ENCODE results near the gene EFCAB6. TPM values are rescaled to one million over a fixed set of nuclear protein-coding genes. Genes with fewer than 3 reads are reported as not detected.

EFCAB6 gene
- total RNA-seq, 4 donors from 2014 or later: 0.68 to 3.7 (median 0.80) TPM; not detected in 1

GRCh38 chr22:43830931-43831560 lies 18.9 kb upstream of the EFCAB6 start:
- no peak for DNase-seq
- H3K9me3 ChIP-seq: no peaks in the 10 kb centered on the region
- no peak for TF ChIP-seq EP300 (IDR thresholded peaks at IDR 0.05; ENCODE audit: low read depth)
- no peak for TF ChIP-seq CTCF (IDR thresholded peaks at IDR 0.05)
- no peak for TF ChIP-seq POLR2A (IDR thresholded peaks at IDR 0.05)
- no peak for TF ChIP-seq POLR2AphosphoS5 (IDR thresholded peaks at IDR 0.05)
- in situ Hi-C loops (cut with MboI; ENCODE audit: low pct_ligation_motif_present in 1 of 4, low pct_unique_long_range_greater_than_20kb in 1 of 4, low sequenced_read_pairs in 3 of 4) (loop anchor here in 1 of 4 donors (25.0 kb wide), 1 partner anchor 106 kb away; no protein-coding TSS in a partner anchor), intact Hi-C loops (cut with DNase I; ENCODE audit: low total_unique reads) (no loop called here)
- WGBS, 2 donors (ENCODE audit: low coverage in 1 of 2): 70% methylated on average over 12 of the region's 12 CpGs; no CpG with 5 or more reads in 1 of the 2 donors
- no peak overlapping the region for H3K27ac ChIP-seq
- H3K4me3 ChIP-seq: no peak overlapping the region
- peaks cover 0 to 8% (median 2%) of the 10 kb centered on the region in 4 donors for H3K4me1 ChIP-seq
- H3K27me3 ChIP-seq: no peaks in the 10 kb centered on the region
- H3K36me3 ChIP-seq: no peaks in the 10 kb centered on the region

GRCh38 chr22:43829904-43830851 lies 18.1 kb upstream of the EFCAB6 start:
- Histone ChIP-seq H3K4me3 (no peak overlapping the region), H3K27me3 (no peaks in the 10 kb centered on the region), H3K27ac (peak overlapping the region in 1 of 4 donors; percentile 12), H3K9me3 (no peaks in the 10 kb centered on the region), H3K36me3 (no peaks in the 10 kb centered on the region), H3K4me1 (peaks cover 0 to 9% (median 2%) of the 10 kb centered on the region in 4 donors)
- TF ChIP-seq CTCF (IDR thresholded peaks at IDR 0.05): no peak
- intact Hi-C loops (cut with DNase I; ENCODE audit: low total_unique reads): loop anchor here (10.0 kb wide), 1 partner anchor 445 kb away; no protein-coding TSS in a partner anchor
- DNase-seq: no peak
- WGBS, 2 donors (ENCODE audit: low coverage in 1 of 2): 65% methylated on average over 33 of the region's 33 CpGs; no CpG with 5 or more reads in 1 of the 2 donors
- in situ Hi-C loops (cut with MboI; ENCODE audit: low pct_ligation_motif_present in 1 of 4, low pct_unique_long_range_greater_than_20kb in 1 of 4, low sequenced_read_pairs in 3 of 4): loop anchor here in 1 of 4 donors (25.0 kb wide), 1 partner anchor 107 kb away; no protein-coding TSS in a partner anchor

- in situ Hi-C loops (cut with MboI; ENCODE audit: low pct_ligation_motif_present in 1 of 4, low pct_unique_long_range_greater_than_20kb in 1 of 4, low sequenced_read_pairs in 3 of 4) (loop anchor here in 1 of 4 donors (25.0 kb wide), 1 partner anchor 108 kb away; no protein-coding TSS in a partner anchor), intact Hi-C loops (cut with DNase I; ENCODE audit: low total_unique reads) (loop anchor here (10.0 kb wide), 1 partner anchor 444 kb away; no protein-coding TSS in a partner anchor)
- Histone ChIP-seq H3K9me3 (no peaks in the 10 kb centered on the region), H3K27me3 (peaks cover 3% of the 10 kb centered on the region), H3K4me3 (no peak overlapping the region), H3K27ac (peak overlapping the region in 1 of 4 donors; percentile 12), H3K4me1 (peaks cover 0 to 9% (median 2%) of the 10 kb centered on the region in 4 donors), H3K36me3 (no peaks in the 10 kb centered on the region)
- WGBS, 2 donors (ENCODE audit: low coverage in 1 of 2): 47 to 65% methylated on average over 6 to 20 of the region's 20 CpGs
- DNase-seq: no peak
- TF ChIP-seq POLR2A (IDR thresholded peaks at IDR 0.05): no peak
- no peak for TF ChIP-seq EP300 (IDR thresholded peaks at IDR 0.05; ENCODE audit: low read depth)
- TF ChIP-seq CTCF (IDR thresholded peaks at IDR 0.05): no peak
- peak in 1 of 3 donors; percentile 13 for TF ChIP-seq POLR2AphosphoS5 (IDR thresholded peaks at IDR 0.05)
Observed at GRCh38 chr22:43828998-43829782, 17.1 kb upstream of the EFCAB6 start.

All from transverse colon (tissue), 4 donors.